C4-2B (cell line): ENCODE results near the gene NDFIP1.

Experiments used
- H3K27ac ChIP-seq: fragments of 450-650 bp; 2 replicates; pipeline ENCODE4 v1.5.1; 2017
- CTCF ChIP-seq: fragments of 450-650 bp; conservative IDR thresholded peaks from 2 replicates; pipeline ENCODE4 v1.5.1; 2017; ENCODE audit warnings: mild to moderate bottlenecking
- ZFX ChIP-seq: fragments of 450-650 bp; IDR thresholded peaks from 2 replicates; pipeline ENCODE4 v1.6.1; 2017

Gene NDFIP1

GRCh38 chr5:142100307-142100706 lies 8.3 kb upstream of the NDFIP1 start:
- TF ChIP-seq CTCF (no peak), ZFX (no peak)
- H3K27ac ChIP-seq = no peak overlapping the region

GRCh38 chr5:142102980-142103740 lies 5.4 kb upstream of the NDFIP1 start:
- no peak for TF ChIP-seq CTCF

GRCh38 chr5:142104491-142104890 lies 4.1 kb upstream of the NDFIP1 start:
- H3K27ac ChIP-seq = no peak overlapping the region
- TF ChIP-seq CTCF = no peak
- TF ChIP-seq ZFX = no peak

More at GRCh38 chr5:142102980-142103740, 5.4 kb upstream of the NDFIP1 start:
- H3K27ac ChIP-seq = no peak overlapping the region

GRCh38 chr5:142106061-142106460 lies 2.5 kb upstream of the NDFIP1 start:
- no peak overlapping the region for H3K27ac ChIP-seq
- TF ChIP-seq ZFX (no peak), CTCF (no peak)

GRCh38 chr5:142107036-142107735 lies 1.4 kb upstream of the NDFIP1 start:
- no peak overlapping the region for H3K27ac ChIP-seq
- TF ChIP-seq CTCF = no peak
- no peak for TF ChIP-seq ZFX

- peak overlapping the region; percentile 81 for H3K27ac ChIP-seq
Measured at GRCh38 chr5:142107736-142108431, 695 bp upstream of the NDFIP1 start.

More at GRCh38 chr5:142107736-142108431, 695 bp upstream of the NDFIP1 start:
- no peak for TF ChIP-seq CTCF
- TF ChIP-seq ZFX = no peak
